Measurements from ENCODE around the gene SYNJ2. TPM values are rescaled to one million over a fixed set of nuclear protein-coding genes. Genes with fewer than 3 reads are reported as not detected.

Gene SYNJ2
- total RNA-seq, 1 donor from 2014 or later = 21.5 TPM

DNA sequence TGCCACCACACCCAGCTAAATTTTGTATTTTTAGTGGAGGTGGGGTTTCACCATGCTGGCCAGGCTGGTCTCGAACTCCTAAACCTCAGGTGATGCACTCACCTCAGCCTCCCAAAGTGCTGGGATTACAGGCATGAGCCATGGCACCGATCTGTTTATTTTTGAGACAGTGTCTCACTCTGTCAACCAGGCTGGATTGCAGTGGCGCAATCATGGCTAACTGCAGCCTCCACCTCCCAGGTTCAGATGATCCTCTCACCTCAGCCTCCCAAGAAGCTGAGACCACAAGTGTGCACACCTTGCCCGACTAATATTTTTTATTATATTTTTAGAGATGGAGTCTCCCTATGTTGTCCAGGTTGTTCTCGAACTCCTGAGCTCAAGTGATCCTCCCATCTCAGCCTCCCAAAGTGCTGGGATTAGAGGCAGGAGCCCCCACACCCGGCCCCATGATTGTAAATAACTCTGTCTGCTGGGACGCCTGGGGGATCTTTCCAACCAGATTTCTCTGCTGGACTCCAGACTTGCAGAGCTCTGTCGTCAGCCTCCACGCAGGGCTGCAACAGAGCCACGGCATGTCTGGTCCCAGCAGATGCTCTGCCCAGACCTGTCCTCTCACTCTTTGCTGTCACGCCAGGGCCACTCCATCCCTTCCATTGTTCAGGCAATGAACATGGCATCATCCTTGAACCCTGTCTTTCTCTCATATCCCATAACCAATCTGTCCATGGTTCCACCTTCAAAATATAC is 25.3 kb downstream of the SYNJ2 start:
- no peak for DNase-seq (ENCODE audit: low spot score)
- H3K36me3 Mint-ChIP-seq (ENCODE audit: low read depth) = peaks cover 26% of the 10 kb centered on the region
- no peaks in the 10 kb centered on the region for H3K9me3 Mint-ChIP-seq
- no peaks in the 10 kb centered on the region for H3K27me3 Mint-ChIP-seq (ENCODE audit: low read depth)
- H3K27ac Mint-ChIP-seq = no peak overlapping the region
- no peak overlapping the region for H3K4me3 Mint-ChIP-seq (ENCODE audit: low read depth)
- intact Hi-C loops (cut with micrococcal nuclease) = no loop called here
- peaks cover 54% of the 10 kb centered on the region for H3K4me1 Mint-ChIP-seq (ENCODE audit: low read depth)

DNA sequence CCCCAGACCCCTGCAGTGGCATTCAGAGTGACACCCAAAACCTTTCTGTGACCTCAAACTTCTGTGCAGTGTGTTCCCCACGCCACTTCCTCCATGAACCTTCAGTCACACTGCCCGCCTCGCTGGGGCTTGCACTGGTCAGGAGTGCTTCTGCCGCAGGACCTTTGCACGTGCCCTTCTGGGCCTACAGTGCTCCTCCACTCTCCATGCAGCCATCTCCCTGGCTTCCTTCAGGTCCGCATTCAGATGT is 27.1 kb downstream of the SYNJ2 start:
- H3K27me3 Mint-ChIP-seq (ENCODE audit: low read depth) = no peaks in the 10 kb centered on the region
- no peak overlapping the region for H3K4me3 Mint-ChIP-seq (ENCODE audit: low read depth)
- intact Hi-C loops (cut with micrococcal nuclease) = loop anchor here (2.0 kb wide), 1 partner anchor 18 kb away; no protein-coding TSS in a partner anchor
- H3K9me3 Mint-ChIP-seq = no peaks in the 10 kb centered on the region
- DNase-seq (ENCODE audit: low spot score) = no peak
- H3K4me1 Mint-ChIP-seq (ENCODE audit: low read depth) = peaks cover 54% of the 10 kb centered on the region
- peak overlapping the region; percentile 61 for H3K27ac Mint-ChIP-seq
- peaks cover 29% of the 10 kb centered on the region for H3K36me3 Mint-ChIP-seq (ENCODE audit: low read depth)

DNA sequence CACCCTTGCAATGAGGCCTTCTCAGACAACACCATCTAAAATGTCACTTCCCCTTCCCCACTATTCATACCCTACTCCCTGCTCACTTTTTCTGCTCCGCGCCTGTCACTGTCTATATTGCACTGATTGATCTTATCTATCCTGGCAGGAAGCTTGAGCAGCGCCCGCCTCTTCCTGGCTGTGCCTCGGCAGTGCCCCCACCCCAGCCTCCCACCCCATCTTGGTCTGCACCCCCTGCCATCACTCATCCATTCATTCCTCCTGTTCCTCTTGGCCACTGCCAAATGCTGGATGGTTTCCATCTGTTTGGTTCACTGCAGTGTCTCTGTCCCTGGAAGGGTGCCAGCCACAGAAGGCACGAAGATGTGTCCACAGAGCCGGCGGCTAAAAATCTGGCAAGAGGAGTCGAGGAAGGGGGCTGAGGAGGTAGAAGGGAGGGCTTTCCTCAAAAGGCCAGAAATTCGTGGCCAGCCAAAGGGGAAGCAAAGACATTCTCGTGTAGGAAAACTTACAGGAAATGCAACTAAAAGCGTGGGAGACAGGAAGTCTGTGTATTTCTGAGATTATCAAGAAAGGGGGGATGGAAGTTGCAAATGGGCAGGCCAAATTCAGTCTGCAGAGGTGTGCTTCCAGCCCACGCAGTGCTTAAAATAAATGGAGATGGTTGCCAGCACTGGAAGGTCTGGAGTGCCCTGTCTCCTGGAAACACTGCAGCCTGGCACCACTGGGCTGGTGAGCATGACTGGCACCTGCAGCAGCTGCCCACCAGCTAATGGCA is 27.6 kb downstream of the SYNJ2 start:
- no peaks in the 10 kb centered on the region for H3K9me3 Mint-ChIP-seq
- H3K27ac Mint-ChIP-seq = peak overlapping the region; percentile 61
- peak overlapping the region; percentile 20 for H3K4me3 Mint-ChIP-seq (ENCODE audit: low read depth)
- no peaks in the 10 kb centered on the region for H3K27me3 Mint-ChIP-seq (ENCODE audit: low read depth)
- DNase-seq (ENCODE audit: low spot score) = no peak
- intact Hi-C loops (cut with micrococcal nuclease) = loop anchor here (2.0 kb wide), 1 partner anchor 17 kb away; no protein-coding TSS in a partner anchor
- peaks cover 29% of the 10 kb centered on the region for H3K36me3 Mint-ChIP-seq (ENCODE audit: low read depth)
- H3K4me1 Mint-ChIP-seq (ENCODE audit: low read depth) = peaks cover 56% of the 10 kb centered on the region

DNA sequence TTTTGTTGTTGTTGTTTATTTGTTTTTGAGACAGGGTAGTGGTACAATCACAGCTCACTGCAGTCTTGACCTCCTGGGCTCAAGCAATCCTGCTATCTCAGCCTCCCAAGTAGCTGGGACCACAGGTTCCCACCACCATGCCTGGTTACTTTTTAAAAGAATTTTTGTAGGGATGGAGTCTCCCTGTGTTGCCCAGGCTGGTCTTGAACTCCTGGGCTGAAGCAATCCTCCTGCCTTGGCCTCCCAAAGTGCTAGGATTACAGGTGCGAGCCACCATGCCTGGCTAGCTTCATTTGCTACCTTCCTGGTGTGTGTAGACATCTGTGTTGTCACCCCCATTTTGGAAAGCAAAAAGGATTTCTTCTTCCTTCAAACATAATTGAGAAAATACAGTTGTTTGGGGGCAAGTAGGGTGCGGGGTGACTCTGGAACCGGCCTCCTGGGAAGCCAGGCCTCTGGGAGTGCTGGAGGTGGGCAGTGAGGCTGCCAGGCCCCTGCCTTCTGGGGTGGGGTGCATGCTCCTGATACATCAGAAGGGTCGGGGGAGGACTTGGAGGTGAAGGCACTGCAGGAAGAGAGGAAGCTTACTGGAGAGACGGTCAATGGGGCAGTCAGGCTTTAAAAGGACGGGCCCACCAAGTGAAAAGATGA is 28.4 kb downstream of the SYNJ2 start:
- Mint-ChIP-seq H3K4me3 (ENCODE audit: low read depth) (no peak overlapping the region), H3K36me3 (ENCODE audit: low read depth) (peaks cover 29% of the 10 kb centered on the region)
- intact Hi-C loops (cut with micrococcal nuclease) = loop anchor here (2.0 kb wide), 1 partner anchor 17 kb away; no protein-coding TSS in a partner anchor

DNA sequence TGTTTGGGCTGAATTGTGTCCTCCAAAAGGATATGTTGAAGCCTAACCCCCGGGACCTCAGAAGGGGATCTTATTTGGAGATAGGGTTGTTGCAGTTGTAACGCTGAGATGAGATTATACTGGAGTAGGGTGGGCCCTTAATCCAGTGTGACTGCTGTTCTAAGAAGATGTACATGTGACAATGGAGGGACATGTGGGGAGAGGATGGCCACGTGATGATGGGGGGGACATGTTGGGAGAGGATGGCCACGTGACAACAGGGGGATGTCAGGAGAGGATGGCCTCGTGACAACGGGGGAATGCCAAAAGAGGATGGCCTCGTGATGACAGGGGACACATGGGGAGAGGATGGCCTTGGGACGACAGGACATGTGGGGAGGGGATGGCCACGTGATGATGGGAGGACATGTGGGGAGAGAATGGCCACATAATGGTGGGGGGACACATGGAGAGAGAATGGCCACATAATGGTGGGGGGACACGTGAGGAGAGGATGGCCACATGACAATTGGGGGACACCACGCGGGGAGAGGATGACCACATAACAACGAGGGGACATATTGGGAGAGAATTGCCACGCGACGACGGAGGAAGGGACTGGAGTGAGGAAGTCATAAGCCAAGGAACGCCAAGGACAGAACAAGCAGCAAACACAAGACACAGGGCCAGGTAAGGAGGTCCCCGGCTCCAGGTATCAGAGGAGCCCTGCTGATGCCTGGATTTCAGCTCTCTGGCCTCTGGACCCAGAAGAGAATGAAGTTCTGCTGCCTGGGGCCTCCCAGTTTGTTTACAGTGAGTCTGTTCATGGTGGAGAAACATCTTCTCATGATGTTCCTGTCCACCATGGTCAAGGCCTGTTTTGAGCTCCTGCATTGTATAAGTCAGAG is 29.2 kb downstream of the SYNJ2 start:
- no peaks in the 10 kb centered on the region for H3K9me3 Mint-ChIP-seq
- H3K4me3 Mint-ChIP-seq (ENCODE audit: low read depth) = no peak overlapping the region
- H3K27ac Mint-ChIP-seq = peak overlapping the region; percentile 8

More for the DNA sequence above, 28.4 kb downstream of the SYNJ2 start:
- peak overlapping the region; percentile 8 for H3K27ac Mint-ChIP-seq
- no peaks in the 10 kb centered on the region for H3K27me3 Mint-ChIP-seq (ENCODE audit: low read depth)
- H3K4me1 Mint-ChIP-seq (ENCODE audit: low read depth) = peaks cover 60% of the 10 kb centered on the region
- H3K9me3 Mint-ChIP-seq = no peaks in the 10 kb centered on the region
- no peak for DNase-seq (ENCODE audit: low spot score)

DNA sequence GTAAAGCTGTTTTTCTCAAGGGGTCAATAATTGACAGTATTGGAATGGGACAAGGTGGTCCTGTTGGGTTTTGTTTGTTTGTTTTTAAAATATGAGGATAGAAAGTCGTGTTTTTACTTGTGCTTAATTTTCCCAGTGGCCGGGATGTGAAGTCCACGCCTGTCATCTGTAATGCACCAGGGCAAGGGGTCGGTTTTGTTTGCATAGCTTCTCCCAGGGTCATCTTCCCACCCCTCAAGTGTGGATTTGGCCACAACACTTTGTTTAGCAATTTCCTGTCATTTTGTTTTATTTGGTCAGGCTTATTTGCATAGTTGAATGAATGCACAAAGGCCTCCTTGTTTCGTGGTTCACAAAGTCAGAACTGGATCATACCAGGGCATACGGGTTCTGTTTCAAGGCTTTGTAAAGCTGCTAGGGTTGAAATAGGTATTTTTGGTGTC is 29.8 kb downstream of the SYNJ2 start:
- intact Hi-C loops (cut with micrococcal nuclease) = no loop called here

More for the DNA sequence above, 29.2 kb downstream of the SYNJ2 start:
- Mint-ChIP-seq H3K27me3 (ENCODE audit: low read depth) (no peaks in the 10 kb centered on the region), H3K36me3 (ENCODE audit: low read depth) (peaks cover 29% of the 10 kb centered on the region), H3K4me1 (ENCODE audit: low read depth) (peaks cover 63% of the 10 kb centered on the region)
- intact Hi-C loops (cut with micrococcal nuclease) = no loop called here
- no peak for DNase-seq (ENCODE audit: low spot score)

DNA sequence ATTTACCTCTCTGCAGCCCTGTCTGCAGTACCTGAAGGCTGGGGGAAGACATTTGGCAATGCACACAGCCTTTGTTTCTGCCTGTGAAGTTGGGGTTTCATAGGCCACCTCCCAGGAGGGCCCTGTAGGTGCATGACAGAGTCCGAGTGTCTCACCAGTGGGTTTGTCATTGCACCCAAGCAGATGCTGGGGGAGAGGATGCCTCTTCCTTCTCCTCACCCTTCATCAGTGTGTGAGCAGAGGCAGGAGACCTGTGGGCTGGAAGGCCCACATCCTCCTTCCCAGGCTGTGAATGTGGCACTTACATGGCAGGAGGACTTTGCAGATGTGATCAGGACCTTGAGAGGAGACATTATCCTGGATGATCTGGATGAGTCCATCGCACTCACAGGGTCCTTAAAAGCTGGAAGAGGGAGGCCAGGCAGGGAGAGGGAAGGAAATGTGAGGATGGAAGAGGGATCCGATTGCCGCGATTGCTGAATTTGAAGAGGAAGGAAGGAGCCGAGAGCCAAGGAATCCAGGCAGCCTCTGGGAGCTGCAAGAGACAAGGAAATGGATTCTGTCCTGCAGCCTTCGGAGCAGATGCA is 30.4 kb downstream of the SYNJ2 start:
- no peak overlapping the region for H3K4me3 Mint-ChIP-seq (ENCODE audit: low read depth)
- intact Hi-C loops (cut with micrococcal nuclease) = no loop called here
- H3K36me3 Mint-ChIP-seq (ENCODE audit: low read depth) = peaks cover 29% of the 10 kb centered on the region
- DNase-seq (ENCODE audit: low spot score) = no peak
- H3K4me1 Mint-ChIP-seq (ENCODE audit: low read depth) = peaks cover 63% of the 10 kb centered on the region
- no peaks in the 10 kb centered on the region for H3K27me3 Mint-ChIP-seq (ENCODE audit: low read depth)
- H3K9me3 Mint-ChIP-seq = no peaks in the 10 kb centered on the region
- no peak overlapping the region for H3K27ac Mint-ChIP-seq

More for the DNA sequence above, 29.8 kb downstream of the SYNJ2 start:
- H3K27ac Mint-ChIP-seq = no peak overlapping the region
- H3K27me3 Mint-ChIP-seq (ENCODE audit: low read depth) = no peaks in the 10 kb centered on the region
- H3K4me3 Mint-ChIP-seq (ENCODE audit: low read depth) = no peak overlapping the region
- peaks cover 63% of the 10 kb centered on the region for H3K4me1 Mint-ChIP-seq (ENCODE audit: low read depth)
- H3K9me3 Mint-ChIP-seq = no peaks in the 10 kb centered on the region
- peaks cover 29% of the 10 kb centered on the region for H3K36me3 Mint-ChIP-seq (ENCODE audit: low read depth)
- DNase-seq (ENCODE audit: low spot score) = no peak

DNA sequence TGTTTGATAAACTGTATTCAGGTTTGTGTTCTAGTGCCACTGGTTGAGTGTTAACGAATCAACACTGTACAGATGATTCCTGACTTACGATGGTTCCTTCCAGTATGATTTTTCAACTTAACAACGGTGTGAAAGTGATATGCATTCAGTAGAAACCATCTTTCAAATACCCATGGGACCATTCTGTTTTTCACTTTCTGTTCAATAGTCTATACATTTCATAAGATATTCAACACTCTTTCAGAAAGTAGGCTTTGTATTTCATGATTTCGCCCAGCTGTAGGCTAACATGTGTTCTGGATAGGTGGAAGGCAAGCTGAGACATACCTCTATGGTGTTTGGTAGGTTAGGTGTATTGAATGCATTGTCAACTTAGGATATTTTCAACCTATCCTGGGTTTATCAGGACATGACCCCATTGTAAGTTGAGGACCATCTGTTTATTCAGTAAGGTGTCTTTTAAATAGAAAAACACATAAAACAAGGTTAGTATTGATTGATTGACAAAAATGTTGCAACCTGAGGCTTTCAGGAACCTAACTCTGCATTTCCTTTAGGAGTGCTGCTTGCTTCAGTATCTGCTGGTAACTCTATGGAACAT is 32.3 kb downstream of the SYNJ2 start:
- no peak overlapping the region for H3K4me3 Mint-ChIP-seq (ENCODE audit: low read depth)

DNA sequence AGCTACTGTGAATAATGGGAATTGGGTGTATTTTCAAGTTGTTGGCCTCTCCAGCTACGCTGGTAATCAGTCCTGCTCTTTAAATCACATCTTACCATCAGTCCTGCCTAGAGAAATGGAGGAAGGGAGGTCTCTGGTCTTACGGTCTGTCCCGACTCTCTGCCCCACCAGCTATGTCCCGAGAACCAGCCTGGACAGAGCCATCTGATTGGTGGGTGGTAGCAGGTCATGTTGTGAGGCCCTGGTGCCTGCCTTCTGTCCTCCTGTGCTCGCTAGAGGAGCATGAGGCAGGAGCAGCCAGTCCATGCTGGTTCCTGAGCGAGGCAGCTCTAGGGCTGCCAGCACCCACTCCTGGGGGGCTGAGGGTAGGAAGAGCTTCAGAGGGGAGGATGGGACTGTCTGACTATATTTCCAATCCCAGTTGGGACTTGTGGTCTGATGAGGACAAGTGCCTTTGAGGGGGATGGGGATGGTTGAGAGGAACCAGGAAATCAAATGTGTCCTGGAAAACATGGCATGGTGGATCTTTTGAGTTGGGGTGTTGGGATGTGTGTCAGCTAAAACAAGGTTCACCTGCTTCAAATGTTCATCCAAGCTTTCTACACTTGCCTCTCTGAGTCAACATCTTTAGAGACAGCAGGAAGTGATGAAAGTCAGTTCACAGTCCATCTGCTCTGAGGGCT is 33.0 kb downstream of the SYNJ2 start:
- peaks cover 44% of the 10 kb centered on the region for H3K4me1 Mint-ChIP-seq (ENCODE audit: low read depth)

More for the DNA sequence above, 32.3 kb downstream of the SYNJ2 start:
- DNase-seq (ENCODE audit: low spot score) = no peak
- no peak overlapping the region for H3K27ac Mint-ChIP-seq
- H3K4me1 Mint-ChIP-seq (ENCODE audit: low read depth) = peaks cover 50% of the 10 kb centered on the region
- peaks cover 32% of the 10 kb centered on the region for H3K36me3 Mint-ChIP-seq (ENCODE audit: low read depth)
- no peaks in the 10 kb centered on the region for H3K9me3 Mint-ChIP-seq
- intact Hi-C loops (cut with micrococcal nuclease) = no loop called here
- no peaks in the 10 kb centered on the region for H3K27me3 Mint-ChIP-seq (ENCODE audit: low read depth)

DNA sequence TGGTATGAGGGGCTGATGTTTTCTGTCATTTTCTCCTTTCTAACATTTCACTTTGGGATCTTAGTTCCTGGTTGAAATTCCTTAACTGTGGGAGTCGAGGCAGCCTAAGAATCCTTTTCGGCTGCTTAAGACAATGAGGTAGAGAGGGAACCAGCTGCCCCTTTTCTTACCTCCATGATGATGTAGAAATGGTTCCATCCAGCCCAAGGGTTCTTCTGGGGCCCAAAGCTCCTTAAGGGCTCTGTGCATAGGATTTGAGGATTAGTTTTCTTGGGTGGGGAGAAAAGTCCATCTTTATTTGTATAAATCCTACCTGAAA is 33.5 kb downstream of the SYNJ2 start:
- no peak for DNase-seq (ENCODE audit: low spot score)
- H3K27ac Mint-ChIP-seq = peak overlapping the region; percentile 36
- no peaks in the 10 kb centered on the region for H3K9me3 Mint-ChIP-seq
- H3K4me3 Mint-ChIP-seq (ENCODE audit: low read depth) = no peak overlapping the region
- H3K36me3 Mint-ChIP-seq (ENCODE audit: low read depth) = peaks cover 34% of the 10 kb centered on the region
- intact Hi-C loops (cut with micrococcal nuclease) = no loop called here
- no peaks in the 10 kb centered on the region for H3K27me3 Mint-ChIP-seq (ENCODE audit: low read depth)
- peaks cover 41% of the 10 kb centered on the region for H3K4me1 Mint-ChIP-seq (ENCODE audit: low read depth)

More for the DNA sequence above, 33.0 kb downstream of the SYNJ2 start:
- peak overlapping the region; percentile 36 for H3K27ac Mint-ChIP-seq
- H3K4me3 Mint-ChIP-seq (ENCODE audit: low read depth) = no peak overlapping the region
- no peaks in the 10 kb centered on the region for H3K27me3 Mint-ChIP-seq (ENCODE audit: low read depth)
- DNase-seq (ENCODE audit: low spot score) = no peak
- H3K36me3 Mint-ChIP-seq (ENCODE audit: low read depth) = peaks cover 30% of the 10 kb centered on the region
- no peaks in the 10 kb centered on the region for H3K9me3 Mint-ChIP-seq
- intact Hi-C loops (cut with micrococcal nuclease) = no loop called here

DNA sequence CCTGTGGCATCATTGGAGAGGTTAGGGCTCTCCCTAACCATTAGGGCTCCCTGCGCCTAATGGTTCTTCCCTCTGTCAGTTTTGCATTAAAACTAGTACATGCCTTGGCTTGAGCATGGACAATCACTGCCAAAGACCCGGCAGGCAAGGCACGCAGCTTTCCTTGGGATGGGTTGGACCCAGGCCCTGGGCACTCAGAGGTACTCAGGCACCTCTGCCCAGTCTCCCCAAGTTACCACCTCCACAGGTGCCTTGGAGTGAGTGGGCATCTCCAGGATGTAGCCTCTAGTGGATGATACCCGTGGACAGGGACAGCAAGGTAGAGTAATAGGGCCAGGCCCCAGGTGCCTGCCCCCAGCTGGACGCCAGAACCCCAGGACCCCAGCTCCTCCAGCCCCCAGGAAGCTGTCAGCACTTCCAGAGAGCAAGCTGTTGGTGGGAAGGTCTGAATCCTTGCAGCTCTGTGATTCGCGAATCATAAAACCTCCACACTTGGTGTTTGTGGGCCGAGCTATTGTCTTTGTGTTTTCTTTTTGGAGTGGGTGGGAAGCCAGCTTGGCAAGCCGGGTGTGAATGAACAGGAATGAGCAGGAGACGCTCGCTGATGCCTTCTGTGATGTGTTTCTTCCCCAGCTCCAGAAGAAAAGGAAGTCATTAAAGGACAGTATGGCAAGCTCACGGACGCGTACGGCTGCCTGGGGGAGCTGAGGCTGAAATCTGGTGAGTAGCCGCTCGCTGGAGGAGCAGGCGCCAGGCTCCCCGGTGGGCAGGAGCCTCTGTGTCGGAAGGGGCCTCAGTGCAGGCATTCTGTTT is 35.1 kb downstream of the SYNJ2 start:
- Mint-ChIP-seq H3K4me1 (ENCODE audit: low read depth) (peaks cover 26% of the 10 kb centered on the region), H3K9me3 (no peaks in the 10 kb centered on the region), H3K4me3 (ENCODE audit: low read depth) (no peak overlapping the region), H3K27me3 (ENCODE audit: low read depth) (no peaks in the 10 kb centered on the region), H3K27ac (no peak overlapping the region), H3K36me3 (ENCODE audit: low read depth) (peaks cover 24% of the 10 kb centered on the region)
- intact Hi-C loops (cut with micrococcal nuclease) = no loop called here
- DNase-seq (ENCODE audit: low spot score) = no peak
